Panc1 (cell line): ENCODE measurements around the gene SLC17A6. TPM values are rescaled to one million over a fixed set of nuclear protein-coding genes. Genes with fewer than 3 reads are reported as not detected.

Source experiments
- ATAC-seq: fragments of 200-7000 bp; cut with Tn5 transposase; 2 replicates; pipeline ENCODE4 v1.9.1; 2020; ENCODE audit warnings: mild to moderate bottlenecking, moderate library complexity
- BruUV-seq: library from RNA; stranded (reverse); fragments of 400-500 nt; replicated peaks from 2 replicates; lab custom pipeline; 2021; lab: Mats Ljungman, UMichigan
- CTCF ChIA-PET: fragments of 300-600 bp; sonication (Branson Sonifier 250); formaldehyde crosslinking; loops from one replicate; lab custom pipeline; 2022; ENCODE audit warnings: antibody characterized with exemption; lab: Charles Lee
- POLR2A ChIA-PET: fragments of 300-600 bp; sonication (Branson Sonifier 250); formaldehyde crosslinking; loops from one replicate; lab custom pipeline; 2022; ENCODE audit warnings: antibody characterized with exemption; lab: Charles Lee
- DNase-seq: peaks from one replicate; pipeline ENCODE4 v3.0.0-alpha.2; 2010; ENCODE audit warnings: low read depth, low spot score
- H3K27ac ChIP-seq: 2 replicates; pipeline ENCODE4 v1.5.1; 2011; ENCODE audit warnings: mild to moderate bottlenecking, low read length, inconsistent platforms
- H3K27me3 ChIP-seq: fragments of 200-500 bp; sonication (Bioruptor generic); 2 replicates; pipeline ENCODE4 v1.6.0; 2014; ENCODE audit warnings: low read length, inconsistent platforms; ENCODE audit not compliant: control insufficient read depth, insufficient read depth
- H3K36me3 ChIP-seq: fragments of 200-500 bp; sonication (Bioruptor generic); 2 replicates; pipeline ENCODE4 v1.5.1; 2014; ENCODE audit warnings: inconsistent platforms, mild to moderate bottlenecking, low read length, moderate library complexity; ENCODE audit not compliant: control insufficient read depth, insufficient read depth
- H3K4me1 ChIP-seq: 2 replicates; pipeline ENCODE4 v1.5.1; 2011; ENCODE audit warnings: inconsistent platforms, mild to moderate bottlenecking, low read length, moderate library complexity; ENCODE audit not compliant: control insufficient read depth, insufficient read depth
- H3K4me3 ChIP-seq, 2 experiments: 2 replicates each; pipeline ENCODE4 v1.5.1; 2011 to 2012; ENCODE audit warnings: low read depth in 2 of 2, low read length in 2 of 2, mild to moderate bottlenecking in 2 of 2, inconsistent platforms in 1 of 2, moderate library complexity in 1 of 2
- H3K9me3 ChIP-seq: fragments of 200-500 bp; sonication (Bioruptor generic); 2 replicates; pipeline ENCODE4 v1.5.1; 2014; ENCODE audit warnings: low read depth, mild to moderate bottlenecking, inconsistent platforms, low read length, moderate library complexity; ENCODE audit not compliant: control insufficient read depth, insufficient read depth
- POLR2AphosphoS5 ChIP-seq: IDR thresholded peaks from 2 replicates; pipeline ENCODE4 v1.6.1; 2012; ENCODE audit warnings: mild to moderate bottlenecking, low read depth, low read length, moderate library complexity
- SIN3A ChIP-seq: IDR thresholded peaks from 2 replicates; pipeline ENCODE4 v1.6.1; 2012; ENCODE audit warnings: low read depth, mild to moderate bottlenecking, low read length, moderate library complexity, borderline replicate concordance; ENCODE audit not compliant: insufficient read depth
- TCF7L2 ChIP-seq: IDR thresholded peaks from 2 replicates; pipeline ENCODE4 v1.6.1; 2011; ENCODE audit warnings: mild to moderate bottlenecking, low read depth, low read length, inconsistent platforms
- in situ Hi-C: cut with HindIII; loops from 2 replicates; pipeline ENCODE4 v1.10.0; 2016; ENCODE audit warnings: low sequenced_read_pairs, low pct_unique_long_range_greater_than_20kb
- intact Hi-C: fragments of 100-400 bp; cut with micrococcal nuclease; formaldehyde crosslinking; loops from one replicate; pipeline ENCODE4 v1.10.0; 2022; ENCODE audit not compliant: unreplicated experiment
- total RNA-seq: library from RNA; stranded (reverse); gene quantifications from one replicate; pipeline ENCODE4 v1.2.1, GENCODE V29; 2021; ENCODE audit not compliant: unreplicated experiment
- TF ChIP-seq, protein P1 (sequence below): fragments of 450-650 bp; IDR thresholded peaks from 2 replicates; pipeline ENCODE4 v1.5.1; 2017; ENCODE audit warnings: mild to moderate bottlenecking
- TF ChIP-seq, protein P2 (sequence below), 2 experiments: IDR thresholded peaks; 2 replicates each; pipeline ENCODE4 v1.6.1; 2011 to 2012; ENCODE audit warnings: low read depth in 2 of 2, control low read depth in 1 of 2, low read length in 1 of 2, mild to moderate bottlenecking in 1 of 2, moderate library complexity in 1 of 2; ENCODE audit not compliant: insufficient read depth in 1 of 2

The SLC17A6 gene
- total RNA-seq, 1 experiment from 2014 or later, result not detected

DNA sequence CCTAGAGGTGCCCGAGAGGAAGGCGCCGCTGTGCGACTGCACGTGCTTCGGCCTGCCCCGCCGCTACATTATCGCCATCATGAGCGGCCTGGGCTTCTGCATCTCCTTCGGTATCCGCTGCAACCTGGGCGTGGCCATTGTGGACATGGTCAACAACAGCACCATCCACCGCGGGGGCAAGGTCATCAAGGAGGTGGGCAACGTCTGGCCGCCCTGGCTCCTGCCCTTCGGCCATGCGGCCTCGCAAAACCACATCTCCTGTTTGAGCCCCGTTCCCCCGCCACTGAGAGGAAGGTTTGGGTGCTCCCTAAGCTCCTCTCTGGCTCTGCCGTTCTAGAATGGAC is 3.4 kb downstream of the SLC17A6 start:
- intact Hi-C loops (no loop called here), in situ Hi-C loops (no loop called here)
- ChIA-PET CTCF (no interaction called here), POLR2A (no interaction called here)
- Histone ChIP-seq H3K27ac (no peak overlapping the region), H3K36me3 (no peaks in the 10 kb centered on the region), H3K27me3 (peaks cover 6% of the 10 kb centered on the region), H3K4me3 (no peak overlapping the region), H3K9me3 (no peaks in the 10 kb centered on the region), H3K4me1 (no peaks in the 10 kb centered on the region)
- DNase-seq (no peak), ATAC-seq (no peak)
- TF ChIP-seq, protein P1, sequence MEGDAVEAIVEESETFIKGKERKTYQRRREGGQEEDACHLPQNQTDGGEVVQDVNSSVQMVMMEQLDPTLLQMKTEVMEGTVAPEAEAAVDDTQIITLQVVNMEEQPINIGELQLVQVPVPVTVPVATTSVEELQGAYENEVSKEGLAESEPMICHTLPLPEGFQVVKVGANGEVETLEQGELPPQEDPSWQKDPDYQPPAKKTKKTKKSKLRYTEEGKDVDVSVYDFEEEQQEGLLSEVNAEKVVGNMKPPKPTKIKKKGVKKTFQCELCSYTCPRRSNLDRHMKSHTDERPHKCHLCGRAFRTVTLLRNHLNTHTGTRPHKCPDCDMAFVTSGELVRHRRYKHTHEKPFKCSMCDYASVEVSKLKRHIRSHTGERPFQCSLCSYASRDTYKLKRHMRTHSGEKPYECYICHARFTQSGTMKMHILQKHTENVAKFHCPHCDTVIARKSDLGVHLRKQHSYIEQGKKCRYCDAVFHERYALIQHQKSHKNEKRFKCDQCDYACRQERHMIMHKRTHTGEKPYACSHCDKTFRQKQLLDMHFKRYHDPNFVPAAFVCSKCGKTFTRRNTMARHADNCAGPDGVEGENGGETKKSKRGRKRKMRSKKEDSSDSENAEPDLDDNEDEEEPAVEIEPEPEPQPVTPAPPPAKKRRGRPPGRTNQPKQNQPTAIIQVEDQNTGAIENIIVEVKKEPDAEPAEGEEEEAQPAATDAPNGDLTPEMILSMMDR, result no peak
- TF ChIP-seq, protein P2, sequence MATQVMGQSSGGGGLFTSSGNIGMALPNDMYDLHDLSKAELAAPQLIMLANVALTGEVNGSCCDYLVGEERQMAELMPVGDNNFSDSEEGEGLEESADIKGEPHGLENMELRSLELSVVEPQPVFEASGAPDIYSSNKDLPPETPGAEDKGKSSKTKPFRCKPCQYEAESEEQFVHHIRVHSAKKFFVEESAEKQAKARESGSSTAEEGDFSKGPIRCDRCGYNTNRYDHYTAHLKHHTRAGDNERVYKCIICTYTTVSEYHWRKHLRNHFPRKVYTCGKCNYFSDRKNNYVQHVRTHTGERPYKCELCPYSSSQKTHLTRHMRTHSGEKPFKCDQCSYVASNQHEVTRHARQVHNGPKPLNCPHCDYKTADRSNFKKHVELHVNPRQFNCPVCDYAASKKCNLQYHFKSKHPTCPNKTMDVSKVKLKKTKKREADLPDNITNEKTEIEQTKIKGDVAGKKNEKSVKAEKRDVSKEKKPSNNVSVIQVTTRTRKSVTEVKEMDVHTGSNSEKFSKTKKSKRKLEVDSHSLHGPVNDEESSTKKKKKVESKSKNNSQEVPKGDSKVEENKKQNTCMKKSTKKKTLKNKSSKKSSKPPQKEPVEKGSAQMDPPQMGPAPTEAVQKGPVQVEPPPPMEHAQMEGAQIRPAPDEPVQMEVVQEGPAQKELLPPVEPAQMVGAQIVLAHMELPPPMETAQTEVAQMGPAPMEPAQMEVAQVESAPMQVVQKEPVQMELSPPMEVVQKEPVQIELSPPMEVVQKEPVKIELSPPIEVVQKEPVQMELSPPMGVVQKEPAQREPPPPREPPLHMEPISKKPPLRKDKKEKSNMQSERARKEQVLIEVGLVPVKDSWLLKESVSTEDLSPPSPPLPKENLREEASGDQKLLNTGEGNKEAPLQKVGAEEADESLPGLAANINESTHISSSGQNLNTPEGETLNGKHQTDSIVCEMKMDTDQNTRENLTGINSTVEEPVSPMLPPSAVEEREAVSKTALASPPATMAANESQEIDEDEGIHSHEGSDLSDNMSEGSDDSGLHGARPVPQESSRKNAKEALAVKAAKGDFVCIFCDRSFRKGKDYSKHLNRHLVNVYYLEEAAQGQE (IDR thresholded peaks at IDR 0.05; ENCODE audit: insufficient read depth in 1 of 2, low read depth in 2 of 2, low read length in 1 of 2), result no peak
- TF ChIP-seq TCF7L2 (no peak), POLR2AphosphoS5 (no peak), SIN3A (no peak)
- no TSS peak for BruUV-seq

DNA sequence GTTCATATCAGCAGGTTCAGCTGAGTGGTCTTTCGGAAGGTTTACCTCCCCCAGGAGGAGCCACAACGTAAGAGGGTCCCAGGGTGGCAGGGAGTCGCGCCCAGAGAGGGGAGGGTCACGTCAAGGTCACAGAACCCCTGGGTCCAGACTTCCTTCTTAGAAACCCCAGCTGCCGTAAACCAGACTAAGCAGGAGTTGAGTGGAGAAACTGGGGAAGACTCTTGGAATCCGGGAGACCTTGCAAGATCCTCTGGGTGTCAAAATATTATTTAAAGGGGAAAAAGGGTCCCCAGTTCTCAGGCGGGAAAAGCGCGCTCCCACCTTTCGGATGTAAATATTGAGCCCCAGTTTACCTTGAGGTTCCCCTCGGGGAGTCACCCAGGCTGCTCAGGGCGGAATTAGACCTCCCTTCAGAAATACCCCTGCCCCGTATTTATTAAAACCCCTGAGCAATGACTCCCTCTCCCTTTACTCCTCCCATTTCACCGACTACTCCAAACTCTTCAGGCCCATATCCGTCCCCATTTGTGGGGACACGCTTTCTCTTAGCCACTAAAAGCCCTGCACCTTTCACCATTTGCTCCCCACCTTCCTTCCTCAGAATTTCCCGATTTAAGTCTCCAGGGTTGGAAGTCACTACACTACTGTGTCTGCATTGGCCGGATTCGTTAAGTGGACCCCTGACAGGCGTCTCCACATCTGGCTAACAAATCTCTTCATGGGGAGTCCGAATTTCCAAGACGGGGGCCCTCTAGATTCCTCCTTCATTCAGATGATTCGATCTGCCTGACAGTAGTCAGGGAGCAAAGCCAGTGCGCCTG is 4.2 kb downstream of the SLC17A6 start:
- DNase-seq, result no peak
- no peaks in the 10 kb centered on the region for H3K4me1 ChIP-seq
- no peaks in the 10 kb centered on the region for H3K9me3 ChIP-seq
- H3K27ac ChIP-seq, result no peak overlapping the region
- no TSS peak for BruUV-seq
- intact Hi-C loops (no loop called here), in situ Hi-C loops (no loop called here)
- no peak overlapping the region for H3K4me3 ChIP-seq
- H3K36me3 ChIP-seq, result no peaks in the 10 kb centered on the region
- ChIA-PET CTCF (no interaction called here), POLR2A (no interaction called here)
- TF ChIP-seq SIN3A (no peak), TCF7L2 (no peak), POLR2AphosphoS5 (no peak)
- TF ChIP-seq, protein P1, result no peak
- TF ChIP-seq, protein P2 (IDR thresholded peaks at IDR 0.05; ENCODE audit: insufficient read depth in 1 of 2, low read depth in 2 of 2, low read length in 1 of 2), result no peak
- no peak; the same call in 1 of the 2 replicates for ATAC-seq
- H3K27me3 ChIP-seq, result peaks cover 6% of the 10 kb centered on the region
